OCI-LY3 (cell line): ENCODE results near the gene HAUS1.

Experiments
- EZH2phosphoT487 ChIP-seq: fragments of 200-600 bp; shearing (Covaris generic); IDR thresholded peaks from 2 replicates; pipeline ENCODE4 v1.6.1; 2018; ENCODE audit warnings: antibody characterized with exemption, mixed run types, low read depth
- TF ChIP-seq, protein P1 (sequence below): fragments of 200-600, 300-600 bp; sonication (generic); IDR thresholded peaks from 2 replicates; pipeline ENCODE4 v1.5.1; 2014; ENCODE audit warnings: antibody characterized with exemption, low read length, low read depth

DNA sequence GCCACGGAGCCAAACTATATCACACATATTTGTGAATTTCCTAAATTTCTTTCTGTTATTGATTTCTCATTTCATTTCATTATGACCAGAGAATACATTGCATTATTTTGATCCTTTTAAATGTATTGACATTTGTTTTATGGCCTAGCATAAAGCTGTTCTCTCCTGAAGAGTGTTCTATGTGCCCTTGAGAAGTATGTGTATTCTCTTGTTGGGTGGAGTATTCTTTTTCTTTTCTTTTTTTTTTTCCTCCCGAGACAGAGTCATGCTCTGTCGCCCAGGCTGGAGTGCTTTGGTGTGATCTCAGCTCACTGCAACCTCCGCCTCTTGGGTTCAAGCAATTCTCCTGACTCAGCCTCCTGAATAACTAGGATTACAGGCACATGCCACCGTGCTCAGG, 5.2 kb downstream of the HAUS1 start:
- TF ChIP-seq, protein P1, sequence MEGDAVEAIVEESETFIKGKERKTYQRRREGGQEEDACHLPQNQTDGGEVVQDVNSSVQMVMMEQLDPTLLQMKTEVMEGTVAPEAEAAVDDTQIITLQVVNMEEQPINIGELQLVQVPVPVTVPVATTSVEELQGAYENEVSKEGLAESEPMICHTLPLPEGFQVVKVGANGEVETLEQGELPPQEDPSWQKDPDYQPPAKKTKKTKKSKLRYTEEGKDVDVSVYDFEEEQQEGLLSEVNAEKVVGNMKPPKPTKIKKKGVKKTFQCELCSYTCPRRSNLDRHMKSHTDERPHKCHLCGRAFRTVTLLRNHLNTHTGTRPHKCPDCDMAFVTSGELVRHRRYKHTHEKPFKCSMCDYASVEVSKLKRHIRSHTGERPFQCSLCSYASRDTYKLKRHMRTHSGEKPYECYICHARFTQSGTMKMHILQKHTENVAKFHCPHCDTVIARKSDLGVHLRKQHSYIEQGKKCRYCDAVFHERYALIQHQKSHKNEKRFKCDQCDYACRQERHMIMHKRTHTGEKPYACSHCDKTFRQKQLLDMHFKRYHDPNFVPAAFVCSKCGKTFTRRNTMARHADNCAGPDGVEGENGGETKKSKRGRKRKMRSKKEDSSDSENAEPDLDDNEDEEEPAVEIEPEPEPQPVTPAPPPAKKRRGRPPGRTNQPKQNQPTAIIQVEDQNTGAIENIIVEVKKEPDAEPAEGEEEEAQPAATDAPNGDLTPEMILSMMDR, result no peak
- TF ChIP-seq EZH2phosphoT487, result no peak
